Measurements from ENCODE around the gene C2CD5. TPM values are rescaled to one million over a fixed set of nuclear protein-coding genes. Genes with fewer than 3 reads are reported as not detected.

Gene C2CD5
- total and polyA plus RNA-seq, 2 of the 4 experiments (the other 2 are of a cell fraction) = 14.5 to 15.8 TPM

DNA sequence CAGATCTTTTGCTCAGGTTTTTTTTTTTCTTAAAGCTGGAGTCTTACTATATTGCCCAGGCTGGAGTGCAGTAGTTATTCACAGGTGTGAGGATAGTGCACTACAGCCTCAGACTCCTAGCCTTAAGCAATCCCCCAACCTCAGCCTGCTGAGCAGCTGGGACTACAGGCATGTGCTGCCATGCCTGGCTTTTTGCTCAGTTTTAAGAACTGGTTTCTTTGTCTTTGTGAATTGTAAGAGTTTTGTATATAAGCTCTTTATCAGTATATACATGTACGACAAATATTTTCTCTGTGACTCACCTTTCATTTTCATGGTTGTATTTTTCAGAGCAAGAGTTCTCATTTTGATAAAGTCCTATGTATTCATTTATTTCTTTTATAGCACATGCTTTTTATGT is 33.3 kb upstream of the C2CD5 start:
- no peak overlapping the region for H3K56ac ChIP-seq (ENCODE audit: extremely low read depth, insufficient read depth, low read length)
- dilution Hi-C loops (cut with HindIII; ENCODE audit: low sequenced_read_pairs, unreplicated experiment) (no loop called here), in situ Hi-C loops (cut with MboI; ENCODE audit: low sequenced_read_pairs) (no loop called here), intact Hi-C loops (cut with micrococcal nuclease) (no loop called here)
- ChIA-PET POLR2A (ENCODE audit: unreplicated experiment) (no interaction called here), CTCF (no interaction called here)
- H4K5ac ChIP-seq (ENCODE audit: low read depth, low read length) = no peak overlapping the region
- H4K8ac ChIP-seq (ENCODE audit: low read depth in 2 of 2, low read length in 2 of 2) = no peak overlapping the region
- no peaks in the 10 kb centered on the region for H3K9me1 ChIP-seq (ENCODE audit: insufficient read depth, low read length)
- no peak overlapping the region for H2BK15ac ChIP-seq (ENCODE audit: low read depth, low read length)
- H3K27ac ChIP-seq (ENCODE audit: insufficient read depth, low read length) = no peak overlapping the region
- no peak overlapping the region for H3K18ac ChIP-seq (ENCODE audit: low read depth, low read length)
- no peak overlapping the region for H4K91ac ChIP-seq (ENCODE audit: insufficient read depth, low read depth, low read length)
- H2AK9ac ChIP-seq (replicated peaks; ENCODE audit: low read depth, low read length, poor library complexity) = no peak overlapping the region
- H3K4me3 ChIP-seq (ENCODE audit: insufficient read depth, low read depth, low read length) = no peak overlapping the region
- no peak overlapping the region for H2AK5ac ChIP-seq (ENCODE audit: low read depth, low read length)
- H2BK20ac ChIP-seq (ENCODE audit: low read depth, low read length) = no peak overlapping the region
- H3K4me2 ChIP-seq (ENCODE audit: low read depth, low read length) = no peak overlapping the region
- no peaks in the 10 kb centered on the region for H3K36me3 ChIP-seq (ENCODE audit: control insufficient read depth, insufficient read depth, low read length)
- no peak overlapping the region for H2BK5ac ChIP-seq (ENCODE audit: low read depth, low read length, poor library complexity, severe bottlenecking)
- H2BK120ac ChIP-seq (ENCODE audit: low read depth, low read length) = no peak overlapping the region
- H3K23ac ChIP-seq (ENCODE audit: low read depth, low read length) = no peak overlapping the region
- no CpG with 5 or more reads among the region's 1 CpG for WGBS, 2 experiments (ENCODE audit: extremely low coverage in 2 of 2, insufficient read length in 1 of 2)
- no peaks in the 10 kb centered on the region for H3K4me1 ChIP-seq (ENCODE audit: control insufficient read depth, insufficient read depth, low read length)
- H3K14ac ChIP-seq (replicated peaks; ENCODE audit: low read depth, low read length) = no peak overlapping the region
- no peak overlapping the region for H3K9ac ChIP-seq (ENCODE audit: low read depth, low read length)
- no peaks in the 10 kb centered on the region for H3K79me1 ChIP-seq (ENCODE audit: low read depth in 1 of 2, low read length in 2 of 2)
- no peak overlapping the region for H2AFZ ChIP-seq (replicated peaks; ENCODE audit: low read length, poor library complexity)
- H3K27me3 ChIP-seq (ENCODE audit: control insufficient read depth, insufficient read depth, low read length) = no peaks in the 10 kb centered on the region
- ATAC-seq (ENCODE audit: low read depth) (no peak), DNase-seq (peak; percentile 5)
- no peaks in the 10 kb centered on the region for H3K9me3 ChIP-seq (ENCODE audit: control insufficient read depth, insufficient read depth, low read length)
- no TSS peak for BruUV-seq (replicated peaks)
- no peaks in the 10 kb centered on the region for H4K20me1 ChIP-seq (ENCODE audit: insufficient read depth, low read length)
- no peak overlapping the region for H3K4ac ChIP-seq (ENCODE audit: low read depth, low read length)
- TF ChIP-seq ELK1 (IDR thresholded peaks at IDR 0.05; ENCODE audit: borderline replicate concordance, low read depth, low read length) (no peak), MAFK (IDR thresholded peaks at IDR 0.05; ENCODE audit: low read depth, low read length) (no peak), SMC3 (IDR thresholded peaks at IDR 0.05; ENCODE audit: low read depth, low read length) (no peak), MXI1 (IDR thresholded peaks at IDR 0.05; ENCODE audit: borderline replicate concordance, low read depth, low read length) (no peak), RFX5 (IDR thresholded peaks at IDR 0.05; ENCODE audit: low read depth, low read length) (no peak), CHD1 (IDR thresholded peaks at IDR 0.05; ENCODE audit: low read depth, low read length) (no peak), CEBPB (IDR thresholded peaks at IDR 0.05; ENCODE audit: low read depth, low read length) (no peak), NFE2L2 (IDR thresholded peaks at IDR 0.05; ENCODE audit: low read depth, low read length) (no peak)
- TF ChIP-seq, protein P1, sequence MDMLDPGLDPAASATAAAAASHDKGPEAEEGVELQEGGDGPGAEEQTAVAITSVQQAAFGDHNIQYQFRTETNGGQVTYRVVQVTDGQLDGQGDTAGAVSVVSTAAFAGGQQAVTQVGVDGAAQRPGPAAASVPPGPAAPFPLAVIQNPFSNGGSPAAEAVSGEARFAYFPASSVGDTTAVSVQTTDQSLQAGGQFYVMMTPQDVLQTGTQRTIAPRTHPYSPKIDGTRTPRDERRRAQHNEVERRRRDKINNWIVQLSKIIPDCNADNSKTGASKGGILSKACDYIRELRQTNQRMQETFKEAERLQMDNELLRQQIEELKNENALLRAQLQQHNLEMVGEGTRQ (IDR thresholded peaks at IDR 0.05; ENCODE audit: low read depth, low read length) = no peak
- TF ChIP-seq, protein P2, sequence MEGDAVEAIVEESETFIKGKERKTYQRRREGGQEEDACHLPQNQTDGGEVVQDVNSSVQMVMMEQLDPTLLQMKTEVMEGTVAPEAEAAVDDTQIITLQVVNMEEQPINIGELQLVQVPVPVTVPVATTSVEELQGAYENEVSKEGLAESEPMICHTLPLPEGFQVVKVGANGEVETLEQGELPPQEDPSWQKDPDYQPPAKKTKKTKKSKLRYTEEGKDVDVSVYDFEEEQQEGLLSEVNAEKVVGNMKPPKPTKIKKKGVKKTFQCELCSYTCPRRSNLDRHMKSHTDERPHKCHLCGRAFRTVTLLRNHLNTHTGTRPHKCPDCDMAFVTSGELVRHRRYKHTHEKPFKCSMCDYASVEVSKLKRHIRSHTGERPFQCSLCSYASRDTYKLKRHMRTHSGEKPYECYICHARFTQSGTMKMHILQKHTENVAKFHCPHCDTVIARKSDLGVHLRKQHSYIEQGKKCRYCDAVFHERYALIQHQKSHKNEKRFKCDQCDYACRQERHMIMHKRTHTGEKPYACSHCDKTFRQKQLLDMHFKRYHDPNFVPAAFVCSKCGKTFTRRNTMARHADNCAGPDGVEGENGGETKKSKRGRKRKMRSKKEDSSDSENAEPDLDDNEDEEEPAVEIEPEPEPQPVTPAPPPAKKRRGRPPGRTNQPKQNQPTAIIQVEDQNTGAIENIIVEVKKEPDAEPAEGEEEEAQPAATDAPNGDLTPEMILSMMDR (conservative IDR thresholded peaks at IDR 0.05; ENCODE audit: low read depth, low read length) = no peak

Measured in IMR-90 (cell line).